Measurements from ENCODE around the gene TOB1. TPM values are rescaled to one million over a fixed set of nuclear protein-coding genes. Genes with fewer than 3 reads are reported as not detected.
A peak's percentile ranks its signal among the peaks of the same experiment; 100 is the strongest.

TOB1 gene
- total and polyA plus RNA-seq, 10 donors = 6.3 to 42.3 (median 23.1) TPM

DNA sequence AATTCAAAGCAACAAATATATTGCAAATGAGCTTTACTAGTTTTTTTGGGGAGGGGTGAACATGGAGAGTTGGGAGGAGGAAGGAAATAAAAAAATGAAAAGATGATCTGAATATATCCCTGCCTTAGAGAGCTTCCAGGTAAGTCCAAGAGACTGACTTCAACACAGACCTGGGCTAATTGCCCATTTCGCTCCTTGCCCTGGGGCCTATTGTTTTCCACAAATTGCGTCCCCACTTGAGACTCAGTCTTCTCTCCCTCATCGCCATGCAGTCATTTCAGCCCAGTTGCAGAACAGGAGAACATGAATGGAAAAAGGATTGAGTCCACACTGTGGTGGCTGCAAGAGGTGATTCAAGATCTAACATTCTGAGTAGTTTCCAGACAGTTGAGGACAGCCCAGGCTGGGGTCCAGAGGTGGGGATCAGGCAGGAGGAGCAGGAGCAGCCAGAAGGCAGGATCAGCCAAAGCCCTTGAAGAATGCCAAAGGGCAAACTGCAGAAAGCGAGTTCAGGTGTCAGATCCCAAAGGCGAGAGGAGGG lies 21.6 kb upstream of the TOB1 start:
- intact Hi-C loops (cut with DNase I; ENCODE audit: low total_unique reads) = no loop called here
- H3K4me3 ChIP-seq = no peak overlapping the region
- no peaks in the 10 kb centered on the region for H3K9me3 ChIP-seq
- peaks cover 0 to 16% (median 11%) of the 10 kb centered on the region in 6 donors for H3K4me1 ChIP-seq
- WGBS, 5 donors = 91 to 96% (median 93%) methylated on average over 5 of the region's 5 CpGs
- DNase-seq = no peak
- H3K27me3 ChIP-seq (replicated peaks in 1 of 7) = no peaks in the 10 kb centered on the region
- H3K36me3 ChIP-seq = no peaks in the 10 kb centered on the region
- no peak overlapping the region for H3K27ac ChIP-seq
- TF ChIP-seq POLR2A (IDR thresholded peaks at IDR 0.05) = no peak
- TF ChIP-seq, protein P1, sequence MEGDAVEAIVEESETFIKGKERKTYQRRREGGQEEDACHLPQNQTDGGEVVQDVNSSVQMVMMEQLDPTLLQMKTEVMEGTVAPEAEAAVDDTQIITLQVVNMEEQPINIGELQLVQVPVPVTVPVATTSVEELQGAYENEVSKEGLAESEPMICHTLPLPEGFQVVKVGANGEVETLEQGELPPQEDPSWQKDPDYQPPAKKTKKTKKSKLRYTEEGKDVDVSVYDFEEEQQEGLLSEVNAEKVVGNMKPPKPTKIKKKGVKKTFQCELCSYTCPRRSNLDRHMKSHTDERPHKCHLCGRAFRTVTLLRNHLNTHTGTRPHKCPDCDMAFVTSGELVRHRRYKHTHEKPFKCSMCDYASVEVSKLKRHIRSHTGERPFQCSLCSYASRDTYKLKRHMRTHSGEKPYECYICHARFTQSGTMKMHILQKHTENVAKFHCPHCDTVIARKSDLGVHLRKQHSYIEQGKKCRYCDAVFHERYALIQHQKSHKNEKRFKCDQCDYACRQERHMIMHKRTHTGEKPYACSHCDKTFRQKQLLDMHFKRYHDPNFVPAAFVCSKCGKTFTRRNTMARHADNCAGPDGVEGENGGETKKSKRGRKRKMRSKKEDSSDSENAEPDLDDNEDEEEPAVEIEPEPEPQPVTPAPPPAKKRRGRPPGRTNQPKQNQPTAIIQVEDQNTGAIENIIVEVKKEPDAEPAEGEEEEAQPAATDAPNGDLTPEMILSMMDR (IDR thresholded peaks at IDR 0.05 in 8 of 11, conservative IDR thresholded peaks at IDR 0.05 in 3 of 11) = no peak
- TF ChIP-seq POLR2AphosphoS5 (IDR thresholded peaks at IDR 0.05) = no peak

DNA sequence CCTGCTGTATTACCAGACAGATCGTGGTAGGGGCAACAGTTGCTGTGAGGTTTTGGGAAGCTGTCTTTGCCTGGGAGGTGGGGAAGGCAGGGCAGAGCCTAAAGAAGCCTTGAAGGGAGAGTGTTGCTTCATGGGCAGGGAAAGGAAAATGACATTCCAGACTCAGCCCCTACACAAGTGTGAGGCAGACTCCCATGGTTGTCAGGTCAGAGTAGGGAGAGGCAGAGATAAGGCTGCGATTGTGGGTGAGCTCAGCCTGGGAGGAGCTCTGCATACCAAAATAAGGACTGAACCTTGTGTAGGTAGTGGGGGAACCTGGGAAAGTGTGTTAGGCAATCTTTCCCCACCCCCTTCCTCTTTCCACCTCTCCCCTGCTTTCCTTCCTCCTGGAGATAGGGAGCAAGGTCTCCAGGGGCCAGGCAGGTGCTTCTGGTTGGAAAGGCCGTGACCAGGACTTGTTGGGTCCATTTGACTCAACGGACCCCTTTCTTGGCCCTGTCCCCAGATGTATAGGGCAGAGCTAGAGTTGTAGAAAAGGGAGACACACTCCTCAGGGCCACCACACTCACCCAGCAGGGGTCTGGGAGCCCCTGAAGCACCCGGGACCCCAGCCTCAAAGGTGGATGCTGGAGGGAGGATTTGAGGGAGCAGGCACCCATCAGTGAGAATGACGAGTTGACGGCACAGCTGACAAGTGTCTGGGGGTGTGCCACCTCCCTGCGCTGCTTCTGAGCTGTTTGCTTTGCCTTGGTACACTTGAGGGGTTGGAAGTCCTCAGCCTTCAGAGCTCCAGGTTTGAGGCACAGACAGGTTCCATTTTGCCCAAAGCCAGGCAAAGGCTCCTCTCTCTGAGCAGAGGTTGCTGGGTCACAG lies 18.5 kb upstream of the TOB1 start:
- no peaks in the 10 kb centered on the region for H3K36me3 ChIP-seq
- intact Hi-C loops (cut with DNase I; ENCODE audit: low total_unique reads) = no loop called here
- no peak overlapping the region for H3K4me3 ChIP-seq
- 76 to 85% (median 79%) methylated on average over 8 of the region's 8 CpGs for WGBS, 5 donors
- peak overlapping the region in 2 of 8 donors; percentile 4 to 38 for H3K27ac ChIP-seq
- peaks cover 0 to 16% (median 11%) of the 10 kb centered on the region in 6 donors for H3K4me1 ChIP-seq
- no peaks in the 10 kb centered on the region for H3K27me3 ChIP-seq (replicated peaks in 1 of 7)
- DNase-seq = no peak
- peaks cover 0 to 6% (median 5%) of the 10 kb centered on the region in 8 donors for H3K9me3 ChIP-seq
- TF ChIP-seq POLR2A (IDR thresholded peaks at IDR 0.05) = no peak
- no peak for TF ChIP-seq POLR2AphosphoS5 (IDR thresholded peaks at IDR 0.05)
- TF ChIP-seq, protein P1 (IDR thresholded peaks at IDR 0.05 in 8 of 11, conservative IDR thresholded peaks at IDR 0.05 in 3 of 11) = no peak

DNA sequence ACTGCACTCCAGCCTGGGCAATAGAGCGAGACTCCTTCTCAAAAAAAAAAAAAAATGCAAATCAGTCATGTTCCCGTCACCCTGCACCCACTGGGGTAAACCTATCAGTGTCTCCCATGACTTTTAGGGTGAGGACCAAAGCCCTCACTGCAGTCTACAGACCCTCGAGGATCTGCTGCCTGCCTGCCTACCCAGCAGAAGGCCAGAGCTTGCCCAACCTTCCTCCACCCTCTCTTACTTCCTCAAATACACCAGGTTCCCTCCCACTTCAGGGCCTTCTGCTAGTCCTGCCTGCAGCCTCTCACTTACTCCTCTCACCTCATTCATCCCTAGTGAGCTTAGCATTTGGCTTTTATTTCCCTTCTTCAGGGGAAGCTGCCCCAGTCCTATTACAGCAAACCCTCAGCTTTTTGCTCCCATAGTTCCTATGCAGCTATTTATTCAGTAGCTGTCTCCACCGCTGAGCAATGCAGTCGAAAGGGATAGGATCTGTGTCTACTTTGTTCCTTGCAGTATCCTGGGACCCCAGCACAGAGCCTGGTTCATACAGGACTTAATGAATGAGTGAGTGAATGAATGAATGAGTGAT lies 17.8 kb upstream of the TOB1 start:
- peaks cover 0 to 16% (median 11%) of the 10 kb centered on the region in 6 donors for H3K4me1 ChIP-seq
- H3K9me3 ChIP-seq = peaks cover 0 to 13% (median 9%) of the 10 kb centered on the region in 8 donors
- H3K27ac ChIP-seq = peak overlapping the region in 2 of 8 donors; percentile 4 to 38
- DNase-seq = no peak
- no peak overlapping the region for H3K4me3 ChIP-seq
- H3K36me3 ChIP-seq = no peaks in the 10 kb centered on the region
- TF ChIP-seq POLR2AphosphoS5 (IDR thresholded peaks at IDR 0.05) (no peak), POLR2A (IDR thresholded peaks at IDR 0.05) (no peak)
- intact Hi-C loops (cut with DNase I; ENCODE audit: low total_unique reads) = no loop called here
- H3K27me3 ChIP-seq (replicated peaks in 1 of 7) = no peaks in the 10 kb centered on the region
- whole genome bisulfite sequencing, 5 donors = 59 to 72% (median 66%) methylated on average over 5 of the region's 5 CpGs

DNA sequence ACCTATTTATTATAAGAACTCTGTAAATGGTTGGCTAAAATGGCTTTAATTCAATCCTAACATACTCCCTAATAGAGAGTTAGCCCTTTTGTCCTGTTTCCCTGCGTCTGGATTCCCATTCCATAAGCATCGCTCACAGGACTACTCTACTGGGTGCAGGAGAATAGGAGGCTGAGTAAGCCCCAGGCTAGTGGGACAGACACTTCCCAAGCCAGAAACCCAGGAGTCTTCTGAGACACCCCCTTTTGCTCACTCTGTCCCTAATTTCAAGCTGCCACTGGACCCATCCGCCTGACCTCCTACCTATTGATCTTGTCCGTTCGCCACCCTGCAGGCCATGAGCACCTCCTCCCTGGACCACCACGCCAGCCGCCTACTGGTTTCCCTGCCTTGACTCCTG lies 16.7 kb upstream of the TOB1 start:
- WGBS, 5 donors = 97 to 99% (median 97%) methylated on average over 7 of the region's 7 CpGs
- intact Hi-C loops (cut with DNase I; ENCODE audit: low total_unique reads) = no loop called here

More for the DNA sequence above, 16.7 kb upstream of the TOB1 start:
- Histone ChIP-seq H3K36me3 (no peaks in the 10 kb centered on the region), H3K27me3 (replicated peaks in 1 of 7) (no peaks in the 10 kb centered on the region), H3K4me3 (no peak overlapping the region), H3K27ac (no peak overlapping the region), H3K9me3 (peaks cover 0 to 14% (median 9%) of the 10 kb centered on the region in 8 donors), H3K4me1 (peaks cover 0 to 16% (median 11%) of the 10 kb centered on the region in 6 donors)
- no peak for DNase-seq
- TF ChIP-seq, protein P1 (IDR thresholded peaks at IDR 0.05 in 8 of 11, conservative IDR thresholded peaks at IDR 0.05 in 3 of 11) = no peak
- TF ChIP-seq POLR2AphosphoS5 (IDR thresholded peaks at IDR 0.05) (no peak), POLR2A (IDR thresholded peaks at IDR 0.05) (no peak)

Measured in spleen (tissue), 11 donors.